Uterus (tissue), 4 donors: ENCODE results near the gene VMP1. TPM values are rescaled to one million over a fixed set of nuclear protein-coding genes. Genes with fewer than 3 reads are reported as not detected.

Experiments used
- DNase-seq, 2 donors: peaks; one replicate each; pipeline ENCODE4 v3.0.0-alpha.2; 2019 to 2020
- H3K27ac ChIP-seq, 2 donors: fragments of 200-600 bp; sonication (generic); 1 replicate in 1 of 2; 2 replicates in 1 of 2; pipeline ENCODE4 v1.5.1; 2016 to 2018
- H3K27me3 ChIP-seq, 2 donors: fragments of 200-600 bp; sonication (generic); one replicate each; pipeline ENCODE4 v1.5.1; 2018 to 2019; ENCODE audit warnings: control low read depth in 1 of 2
- H3K36me3 ChIP-seq, 2 donors: fragments of 200-600 bp; sonication (generic); one replicate each; pipeline ENCODE4 v1.5.1; 2019; ENCODE audit warnings: control low read depth in 1 of 2
- H3K4me1 ChIP-seq, 2 donors: fragments of 200-600 bp; sonication (generic); one replicate each; pipeline ENCODE4 v1.5.1; 2018 to 2019; ENCODE audit warnings: control low read depth in 1 of 2
- H3K4me3 ChIP-seq, 2 donors: fragments of 200-600 bp; sonication (generic); 1 replicate in 1 of 2; 2 replicates in 1 of 2; pipeline ENCODE4 v1.5.1; 2018 to 2019; ENCODE audit warnings: mild to moderate bottlenecking in 1 of 2
- H3K9me3 ChIP-seq, 2 donors: fragments of 200-600 bp; sonication (generic); one replicate each; pipeline ENCODE4 v1.5.1; 2019; ENCODE audit warnings: control low read depth in 1 of 2
- POLR2A ChIP-seq, 2 donors: fragments of 450-650 bp; IDR thresholded peaks; one replicate each; pipeline ENCODE4 v1.6.1; 2016; ENCODE audit warnings: antibody characterized with exemption in 2 of 2, mild to moderate bottlenecking in 1 of 2, moderate library complexity in 1 of 2
- intact Hi-C: fragments of 100-400 bp; cut with DNase I; formaldehyde crosslinking; loops from one replicate; pipeline ENCODE4 v1.15.1; 2023; ENCODE audit warnings: low total_unique reads
- total RNA-seq, 4 donors: library from RNA; depleted of rRNA in 3 of 4; stranded (reverse); fragments of >200 nt in 3 of 4; gene quantifications; one replicate each; pipeline versions ENCODE4 v1.1.0 to v1.2.4, GENCODE V29; 2014 to 2023
- TF ChIP-seq, protein P1 (sequence below), 4 experiments: fragments of 200-600 bp in 2 of 4; fragments of 450-650 bp in 2 of 4; sonication (generic) in 2 of 4; IDR thresholded peaks; one replicate each; pipeline ENCODE4 v1.5.1; 2016 to 2019; ENCODE audit warnings: antibody characterized with exemption in 4 of 4, mild to moderate bottlenecking in 2 of 4, moderate library complexity in 1 of 4
- donor health status: DM: yes; HTN: yes; CAD: no.

Gene VMP1
- total RNA-seq, 4 donors from 2014 or later, result 92.7 to 251 (median 150) TPM

DNA sequence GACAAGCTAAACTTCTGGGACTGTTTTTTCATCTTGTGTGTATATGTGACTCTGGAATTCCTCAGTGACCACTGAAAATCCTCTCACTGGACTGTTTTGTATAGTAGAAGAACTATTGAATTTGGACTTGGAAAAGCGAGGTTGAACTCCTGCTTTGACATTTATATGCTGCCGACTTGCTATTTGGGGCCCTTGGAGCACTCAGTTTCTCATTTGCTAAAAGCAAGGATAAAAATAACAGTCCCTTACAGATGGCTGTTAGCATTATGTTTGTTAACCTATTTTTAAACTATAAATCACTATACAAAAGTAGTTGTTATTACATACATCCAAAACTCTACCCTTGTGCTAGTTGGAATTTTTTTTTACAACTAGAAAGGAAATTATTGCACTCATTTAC, 9.0 kb downstream of the VMP1 start:
- H3K27ac ChIP-seq, result no peak overlapping the region
- no peak overlapping the region for H3K4me3 ChIP-seq
- intact Hi-C loops, result no loop called here
- H3K9me3 ChIP-seq, result no peaks in the 10 kb centered on the region
- no peaks in the 10 kb centered on the region for H3K4me1 ChIP-seq
- H3K27me3 ChIP-seq, result no peaks in the 10 kb centered on the region
- DNase-seq, result no peak
- no peak for TF ChIP-seq POLR2A (IDR thresholded peaks at IDR 0.05)
- H3K36me3 ChIP-seq, result no peaks in the 10 kb centered on the region

DNA sequence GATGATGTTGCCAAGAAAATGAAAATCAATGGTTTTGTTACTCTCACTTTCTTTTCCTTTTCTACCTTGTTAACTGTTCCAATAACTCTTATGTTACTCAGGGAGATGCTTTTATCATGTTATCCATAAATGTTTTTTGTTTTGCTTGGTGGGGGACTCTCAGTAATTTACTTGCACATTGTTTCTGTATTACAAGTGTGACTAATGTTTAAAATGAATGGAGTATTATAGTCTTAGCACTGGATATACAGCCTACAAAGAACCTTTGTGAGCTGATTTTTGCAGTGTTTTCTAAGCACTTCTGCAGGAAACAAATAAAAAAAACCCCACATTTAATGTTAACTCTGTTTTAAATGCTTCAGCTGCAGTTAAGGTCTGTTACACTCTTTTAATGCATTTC, 12.1 kb downstream of the VMP1 start:
- Histone ChIP-seq H3K27ac (no peak overlapping the region), H3K4me3 (no peak overlapping the region), H3K36me3 (no peaks in the 10 kb centered on the region), H3K27me3 (no peaks in the 10 kb centered on the region), H3K4me1 (no peaks in the 10 kb centered on the region), H3K9me3 (no peaks in the 10 kb centered on the region)
- no peak for DNase-seq
- no peak for TF ChIP-seq POLR2A (IDR thresholded peaks at IDR 0.05)
- TF ChIP-seq, protein P1, sequence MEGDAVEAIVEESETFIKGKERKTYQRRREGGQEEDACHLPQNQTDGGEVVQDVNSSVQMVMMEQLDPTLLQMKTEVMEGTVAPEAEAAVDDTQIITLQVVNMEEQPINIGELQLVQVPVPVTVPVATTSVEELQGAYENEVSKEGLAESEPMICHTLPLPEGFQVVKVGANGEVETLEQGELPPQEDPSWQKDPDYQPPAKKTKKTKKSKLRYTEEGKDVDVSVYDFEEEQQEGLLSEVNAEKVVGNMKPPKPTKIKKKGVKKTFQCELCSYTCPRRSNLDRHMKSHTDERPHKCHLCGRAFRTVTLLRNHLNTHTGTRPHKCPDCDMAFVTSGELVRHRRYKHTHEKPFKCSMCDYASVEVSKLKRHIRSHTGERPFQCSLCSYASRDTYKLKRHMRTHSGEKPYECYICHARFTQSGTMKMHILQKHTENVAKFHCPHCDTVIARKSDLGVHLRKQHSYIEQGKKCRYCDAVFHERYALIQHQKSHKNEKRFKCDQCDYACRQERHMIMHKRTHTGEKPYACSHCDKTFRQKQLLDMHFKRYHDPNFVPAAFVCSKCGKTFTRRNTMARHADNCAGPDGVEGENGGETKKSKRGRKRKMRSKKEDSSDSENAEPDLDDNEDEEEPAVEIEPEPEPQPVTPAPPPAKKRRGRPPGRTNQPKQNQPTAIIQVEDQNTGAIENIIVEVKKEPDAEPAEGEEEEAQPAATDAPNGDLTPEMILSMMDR (IDR thresholded peaks at IDR 0.05), result no peak
- intact Hi-C loops, result no loop called here

DNA sequence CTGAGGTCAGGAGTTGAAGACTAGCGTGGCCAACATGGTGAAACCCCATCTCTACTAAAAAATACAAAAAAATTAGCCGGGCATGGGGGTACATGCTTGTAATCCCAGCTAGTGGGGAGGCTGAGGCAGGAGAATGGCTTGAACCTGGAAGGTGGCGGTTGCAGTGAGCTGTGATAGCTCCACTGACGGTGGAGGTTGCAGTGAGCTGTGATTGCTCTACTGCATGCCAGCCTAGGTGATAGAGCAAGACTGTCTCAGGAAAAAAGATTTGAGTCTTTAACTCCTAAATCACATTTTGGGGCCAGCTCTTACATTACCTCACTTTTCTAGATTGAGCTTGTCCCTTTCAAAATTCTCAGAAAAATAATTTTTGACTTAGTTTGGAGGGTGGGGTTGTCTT, 15.2 kb downstream of the VMP1 start:
- Histone ChIP-seq H3K9me3 (no peaks in the 10 kb centered on the region), H3K4me1 (peaks cover 0 to 7% of the 10 kb centered on the region in 2 donors), H3K27ac (peak overlapping the region in 1 of 2 donors; percentile 16), H3K27me3 (no peaks in the 10 kb centered on the region), H3K4me3 (no peak overlapping the region), H3K36me3 (no peaks in the 10 kb centered on the region)
- no peak for DNase-seq
- intact Hi-C loops, result no loop called here
- TF ChIP-seq, protein P1 (IDR thresholded peaks at IDR 0.05), result no peak
- no peak for TF ChIP-seq POLR2A (IDR thresholded peaks at IDR 0.05)

DNA sequence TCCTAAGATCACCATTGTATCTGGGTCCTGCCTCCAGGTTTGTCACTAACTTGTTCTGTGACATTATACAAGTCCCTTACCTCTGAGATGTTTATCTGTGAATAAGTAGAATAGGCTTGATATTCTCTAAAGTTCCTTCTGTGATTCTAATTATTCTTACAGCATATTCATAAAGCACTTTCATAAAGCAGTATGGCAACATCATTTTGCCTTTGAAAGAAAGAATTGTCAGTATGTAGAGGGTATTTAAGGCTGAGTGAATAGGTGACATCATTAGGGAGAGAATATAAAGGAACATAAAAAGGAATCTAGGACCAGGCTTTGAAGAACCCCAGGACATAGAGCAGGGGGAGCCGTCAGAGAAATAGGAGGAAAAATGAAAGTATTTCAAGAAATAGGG, 15.6 kb downstream of the VMP1 start:
- TF ChIP-seq POLR2A (IDR thresholded peaks at IDR 0.05), result no peak
- TF ChIP-seq, protein P1 (IDR thresholded peaks at IDR 0.05), result no peak
- H3K27ac ChIP-seq, result peak overlapping the region in 1 of 2 donors; percentile 68
- no peaks in the 10 kb centered on the region for H3K9me3 ChIP-seq
- H3K4me1 ChIP-seq, result peaks cover 0 to 7% of the 10 kb centered on the region in 2 donors
- H3K27me3 ChIP-seq, result no peaks in the 10 kb centered on the region
- H3K4me3 ChIP-seq, result no peak overlapping the region
- no peaks in the 10 kb centered on the region for H3K36me3 ChIP-seq
- intact Hi-C loops, result no loop called here
- DNase-seq, result no peak

DNA sequence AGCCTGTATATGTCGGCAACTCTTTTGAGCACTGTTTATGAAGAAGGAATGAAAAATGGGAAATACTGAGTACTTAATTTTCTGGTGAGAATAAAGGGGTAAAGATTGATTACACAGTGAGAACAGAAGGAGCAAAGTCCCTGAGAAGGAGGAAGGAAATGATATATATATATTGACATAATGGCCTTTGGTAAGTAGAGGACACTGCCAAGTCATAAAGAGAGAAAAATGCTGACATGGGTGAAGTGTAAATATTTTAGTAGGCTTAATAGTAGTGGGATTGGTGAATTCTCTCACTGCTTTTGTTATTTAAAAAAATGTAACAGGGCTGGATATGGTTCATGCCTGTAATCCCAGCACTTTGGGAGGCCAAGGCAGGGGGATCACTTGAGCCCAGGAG, 16.2 kb downstream of the VMP1 start:
- peaks cover 0 to 7% of the 10 kb centered on the region in 2 donors for H3K4me1 ChIP-seq
- intact Hi-C loops, result no loop called here
- peak overlapping the region in 1 of 2 donors; percentile 68 for H3K27ac ChIP-seq
- H3K27me3 ChIP-seq, result no peaks in the 10 kb centered on the region
- H3K9me3 ChIP-seq, result no peaks in the 10 kb centered on the region
- DNase-seq, result no peak
- H3K4me3 ChIP-seq, result no peak overlapping the region
- H3K36me3 ChIP-seq, result no peaks in the 10 kb centered on the region
- TF ChIP-seq POLR2A (IDR thresholded peaks at IDR 0.05), result no peak
- TF ChIP-seq, protein P1 (IDR thresholded peaks at IDR 0.05), result no peak

DNA sequence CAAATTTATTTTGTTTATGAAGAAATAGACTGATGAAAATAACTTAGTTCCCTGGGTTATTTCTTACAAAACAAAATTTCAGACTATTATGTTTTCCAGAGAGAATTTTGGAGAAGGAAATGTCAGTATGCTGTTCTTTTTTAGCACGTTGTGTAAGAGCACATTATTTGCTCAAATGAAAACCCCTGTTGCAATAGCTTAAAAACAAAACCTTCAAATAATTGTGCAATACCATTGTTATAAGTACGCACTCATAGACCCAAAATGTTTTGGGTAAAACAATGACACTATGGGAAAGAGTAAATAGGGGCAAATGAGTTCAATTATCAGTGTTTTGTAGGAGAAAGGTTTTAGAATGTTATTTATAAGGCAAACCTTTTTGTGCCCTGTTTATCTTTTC, 18.2 kb downstream of the VMP1 start:
- Histone ChIP-seq H3K27ac (peak overlapping the region; percentile 68 to 70), H3K27me3 (no peaks in the 10 kb centered on the region), H3K36me3 (no peaks in the 10 kb centered on the region), H3K4me3 (no peak overlapping the region), H3K4me1 (peaks cover 0 to 7% of the 10 kb centered on the region in 2 donors), H3K9me3 (no peaks in the 10 kb centered on the region)
- no peak for DNase-seq
- intact Hi-C loops, result no loop called here
- no peak for TF ChIP-seq POLR2A (IDR thresholded peaks at IDR 0.05)
- TF ChIP-seq, protein P1 (IDR thresholded peaks at IDR 0.05), result no peak
